BE2C (cell line): Measurements from ENCODE around the gene ATG3.
A peak's percentile ranks its signal among the peaks of the same experiment; 100 is the strongest.
"Not testable (repeated sequence)": the region's sequence is repeated elsewhere in the genome, so short reads cannot be mapped to it uniquely, and the experiment has no call there.

Source experiments
- DNase-seq: peaks from one replicate; pipeline ENCODE4 v3.0.0-alpha.2; 2020
- H3K27me3 ChIP-seq: fragments of 250-450 bp; sonication (Bioruptor Pico); 2 replicates; pipeline ENCODE4 v1.5.1; 2020; ENCODE audit warnings: mild to moderate bottlenecking
- H3K36me3 ChIP-seq: fragments of 250-450 bp; sonication (Bioruptor Pico); 2 replicates; pipeline ENCODE4 v1.5.1; 2020; ENCODE audit warnings: mild to moderate bottlenecking
- H3K4me1 ChIP-seq: fragments of 250-450 bp; sonication (Bioruptor Pico); 2 replicates; pipeline ENCODE4 v1.5.1; 2020
- H3K4me3 ChIP-seq: 2 replicates; pipeline ENCODE4 v1.5.1; 2011; ENCODE audit warnings: low read depth, low read length
- H3K9me3 ChIP-seq: fragments of 250-450 bp; sonication (Bioruptor Pico); 2 replicates; pipeline ENCODE4 v1.5.1; 2020
- CTCF ChIP-seq: IDR thresholded peaks from 2 replicates; pipeline ENCODE4 v1.5.1; 2012; ENCODE audit warnings: mild to moderate bottlenecking, low read depth, low read length

The ATG3 gene

GRCh38 chr3:112569265-112569664 is 7.5 kb upstream of the ATG3 start:
- Histone ChIP-seq H3K4me3 (no peak overlapping the region), H3K36me3 (no peaks in the 10 kb centered on the region; the same call in none of the 2 replicates), H3K4me1 (no peaks in the 10 kb centered on the region), H3K9me3 (no peaks in the 10 kb centered on the region), H3K27me3 (no peaks in the 10 kb centered on the region)
- DNase-seq = no peak
- no peak for TF ChIP-seq CTCF

- Histone ChIP-seq H3K4me3 (no peak overlapping the region), H3K36me3 (no peaks in the 10 kb centered on the region; the same call in 1 of the 2 replicates), H3K27me3 (no peaks in the 10 kb centered on the region), H3K9me3 (no peaks in the 10 kb centered on the region), H3K4me1 (no peaks in the 10 kb centered on the region)
- no peak for DNase-seq
- TF ChIP-seq CTCF = no peak
Measured at GRCh38 chr3:112568642-112569041, 6.9 kb upstream of the ATG3 start.

GRCh38 chr3:112564940-112565305 is 3.2 kb upstream of the ATG3 start:
- no peaks in the 10 kb centered on the region for H3K27me3 ChIP-seq
- no peak for TF ChIP-seq CTCF
- H3K9me3 ChIP-seq = no peaks in the 10 kb centered on the region
- no peak for DNase-seq
- no peak overlapping the region for H3K4me3 ChIP-seq
- no peaks in the 10 kb centered on the region; the same call in 1 of the 2 replicates for H3K36me3 ChIP-seq
- no peaks in the 10 kb centered on the region for H3K4me1 ChIP-seq

- not testable (repeated sequence) for H3K9me3 ChIP-seq, H3K27me3 ChIP-seq, H3K4me3 ChIP-seq, H3K4me1 ChIP-seq, DNase-seq, H3K36me3 ChIP-seq
Measured at GRCh38 chr3:112564247-112564939, 2.6 kb upstream of the ATG3 start.

- H3K4me3 ChIP-seq = peak overlapping the region; percentile 82
- no peak for DNase-seq
- H3K27me3 ChIP-seq = no peaks in the 10 kb centered on the region
- no peaks in the 10 kb centered on the region for H3K9me3 ChIP-seq
- TF ChIP-seq CTCF = no peak
- no peaks in the 10 kb centered on the region for H3K36me3 ChIP-seq
- H3K4me1 ChIP-seq = no peaks in the 10 kb centered on the region
Measured at GRCh38 chr3:112561484-112561733, 353 bp downstream of the ATG3 start.

GRCh38 chr3:112560721-112561483 is 860 bp downstream of the ATG3 start:
- Histone ChIP-seq H3K9me3 (no peaks in the 10 kb centered on the region), H3K36me3 (no peaks in the 10 kb centered on the region), H3K4me1 (no peaks in the 10 kb centered on the region), H3K27me3 (no peaks in the 10 kb centered on the region), H3K4me3 (peak overlapping the region; percentile 82)
- DNase-seq = peak; percentile 71
- no peak for TF ChIP-seq CTCF
